ENCODE results near the gene KIAA0513.

Gene KIAA0513

GRCh38 chr16:85101956-85102630 lies 74.5 kb downstream of the KIAA0513 start:
- no peak for TF ChIP-seq CTCF (IDR thresholded peaks at IDR 0.05; ENCODE audit: low read depth, low read length)
- Histone ChIP-seq H3K36me3 (no peaks in the 10 kb centered on the region), H3K9me3 (ENCODE audit: severe bottlenecking) (no peaks in the 10 kb centered on the region), H3K27ac (no peak overlapping the region), H3K27me3 (ENCODE audit: insufficient read depth, low read depth, severe bottlenecking) (no peaks in the 10 kb centered on the region), H3K4me3 (ENCODE audit: low read depth, low read length) (no peak overlapping the region)
- DNase-seq, result no peak

- no peak for TF ChIP-seq CTCF (IDR thresholded peaks at IDR 0.05; ENCODE audit: low read depth, low read length)
- Histone ChIP-seq H3K27me3 (ENCODE audit: insufficient read depth, low read depth, severe bottlenecking) (no peaks in the 10 kb centered on the region), H3K27ac (no peak overlapping the region), H3K36me3 (no peaks in the 10 kb centered on the region), H3K4me3 (ENCODE audit: low read depth, low read length) (no peak overlapping the region), H3K9me3 (ENCODE audit: severe bottlenecking) (no peaks in the 10 kb centered on the region)
- no peak for DNase-seq
Measured at GRCh38 chr16:85103114-85104079, 75.8 kb downstream of the KIAA0513 start.

- H3K27ac ChIP-seq, result no peak overlapping the region
- no peaks in the 10 kb centered on the region for H3K36me3 ChIP-seq
- TF ChIP-seq CTCF (IDR thresholded peaks at IDR 0.05; ENCODE audit: low read depth, low read length), result peak; percentile 30; the same call in 1 of the 2 replicates
- H3K27me3 ChIP-seq (ENCODE audit: insufficient read depth, low read depth, severe bottlenecking), result no peaks in the 10 kb centered on the region
- H3K9me3 ChIP-seq (ENCODE audit: severe bottlenecking), result no peaks in the 10 kb centered on the region
- DNase-seq, result peak; percentile 63
- H3K4me3 ChIP-seq (ENCODE audit: low read depth, low read length), result no peak overlapping the region
Measured at GRCh38 chr16:85104147-85104546, 76.6 kb downstream of the KIAA0513 start.

- Histone ChIP-seq H3K4me3 (ENCODE audit: low read depth, low read length) (no peak overlapping the region), H3K36me3 (no peaks in the 10 kb centered on the region)
- no peak for TF ChIP-seq CTCF (IDR thresholded peaks at IDR 0.05; ENCODE audit: low read depth, low read length)
Measured at GRCh38 chr16:85104821-85105391, 77.3 kb downstream of the KIAA0513 start.

GRCh38 chr16:85105475-85105874 lies 77.9 kb downstream of the KIAA0513 start:
- Histone ChIP-seq H3K27me3 (ENCODE audit: insufficient read depth, low read depth, severe bottlenecking) (no peaks in the 10 kb centered on the region), H3K4me3 (ENCODE audit: low read depth, low read length) (no peak overlapping the region), H3K27ac (no peak overlapping the region), H3K9me3 (ENCODE audit: severe bottlenecking) (no peaks in the 10 kb centered on the region), H3K36me3 (no peaks in the 10 kb centered on the region)
- no peak for TF ChIP-seq CTCF (IDR thresholded peaks at IDR 0.05; ENCODE audit: low read depth, low read length)
- DNase-seq, result no peak

More at GRCh38 chr16:85104821-85105391, 77.3 kb downstream of the KIAA0513 start:
- Histone ChIP-seq H3K27me3 (ENCODE audit: insufficient read depth, low read depth, severe bottlenecking) (no peaks in the 10 kb centered on the region), H3K27ac (no peak overlapping the region), H3K9me3 (ENCODE audit: severe bottlenecking) (no peaks in the 10 kb centered on the region)
- DNase-seq, result no peak

Data from WERI-Rb-1 (cell line).